ENCODE results near the gene TAF4.

GRCh38 chr20:62085206-62085605 lies 19.5 kb upstream of the TAF4 start:
- TF ChIP-seq, protein P1, sequence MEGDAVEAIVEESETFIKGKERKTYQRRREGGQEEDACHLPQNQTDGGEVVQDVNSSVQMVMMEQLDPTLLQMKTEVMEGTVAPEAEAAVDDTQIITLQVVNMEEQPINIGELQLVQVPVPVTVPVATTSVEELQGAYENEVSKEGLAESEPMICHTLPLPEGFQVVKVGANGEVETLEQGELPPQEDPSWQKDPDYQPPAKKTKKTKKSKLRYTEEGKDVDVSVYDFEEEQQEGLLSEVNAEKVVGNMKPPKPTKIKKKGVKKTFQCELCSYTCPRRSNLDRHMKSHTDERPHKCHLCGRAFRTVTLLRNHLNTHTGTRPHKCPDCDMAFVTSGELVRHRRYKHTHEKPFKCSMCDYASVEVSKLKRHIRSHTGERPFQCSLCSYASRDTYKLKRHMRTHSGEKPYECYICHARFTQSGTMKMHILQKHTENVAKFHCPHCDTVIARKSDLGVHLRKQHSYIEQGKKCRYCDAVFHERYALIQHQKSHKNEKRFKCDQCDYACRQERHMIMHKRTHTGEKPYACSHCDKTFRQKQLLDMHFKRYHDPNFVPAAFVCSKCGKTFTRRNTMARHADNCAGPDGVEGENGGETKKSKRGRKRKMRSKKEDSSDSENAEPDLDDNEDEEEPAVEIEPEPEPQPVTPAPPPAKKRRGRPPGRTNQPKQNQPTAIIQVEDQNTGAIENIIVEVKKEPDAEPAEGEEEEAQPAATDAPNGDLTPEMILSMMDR (IDR thresholded peaks at IDR 0.05) = no peak
- TF ChIP-seq POLR2A (IDR thresholded peaks at IDR 0.05) = no peak

Measured in Peyer's patch (tissue), 4 donors.